Liver (tissue), 9 donors: ENCODE data around the gene KDM4D. TPM values are rescaled to one million over a fixed set of nuclear protein-coding genes. Genes with fewer than 3 reads are reported as not detected.
A peak's percentile ranks its signal among the peaks of the same experiment; 100 is the strongest.

ENCODE experiments used
- DNase-seq: peaks from one replicate; pipeline ENCODE4 v3.0.0-alpha.2; 2017; ENCODE audit warnings: low spot score
- H3K27ac ChIP-seq, 2 donors: one replicate each; pipeline ENCODE4 v1.7.0; 2013; ENCODE audit warnings: inconsistent platforms in 2 of 2, low read length in 2 of 2, control low read depth in 1 of 2, low read depth in 1 of 2, mild to moderate bottlenecking in 1 of 2
- H3K27me3 ChIP-seq, 4 donors: one replicate each; pipeline versions ENCODE4 v1.6.1 to v1.7.0; 2013; ENCODE audit warnings: low read length in 3 of 4, inconsistent platforms in 1 of 4, mild to moderate bottlenecking in 1 of 4, moderate library complexity in 1 of 4; ENCODE audit not compliant: control insufficient read depth in 4 of 4, insufficient read depth in 4 of 4
- H3K36me3 ChIP-seq, 4 donors: one replicate each; pipeline versions ENCODE4 v1.6.1 to v1.7.0; 2013; ENCODE audit warnings: low read length in 3 of 4, mild to moderate bottlenecking in 3 of 4, low read depth in 1 of 4, moderate library complexity in 1 of 4; ENCODE audit not compliant: control insufficient read depth in 4 of 4, insufficient read depth in 3 of 4
- H3K4me1 ChIP-seq, 4 donors: one replicate each; pipeline versions ENCODE4 v1.6.1 to v1.7.0; 2013; ENCODE audit warnings: low read length in 3 of 4, mild to moderate bottlenecking in 3 of 4, moderate library complexity in 1 of 4; ENCODE audit not compliant: control insufficient read depth in 4 of 4, insufficient read depth in 4 of 4
- H3K4me3 ChIP-seq, 3 donors: one replicate each; pipeline versions ENCODE4 v1.6.1 to v1.7.0; 2013; ENCODE audit warnings: low read length in 3 of 3, control low read depth in 1 of 3, low read depth in 1 of 3, mild to moderate bottlenecking in 1 of 3
- H3K9ac ChIP-seq, 2 donors: one replicate each; pipeline ENCODE4 v1.7.0; 2013; ENCODE audit warnings: low read length in 2 of 2, mild to moderate bottlenecking in 2 of 2, moderate library complexity in 2 of 2, control low read depth in 1 of 2, low read depth in 1 of 2
- H3K9me3 ChIP-seq, 4 donors: one replicate each; pipeline versions ENCODE4 v1.6.1 to v1.7.0; 2013; ENCODE audit warnings: low read length in 3 of 4; ENCODE audit not compliant: control insufficient read depth in 4 of 4
- EGR1 ChIP-seq, 2 donors: IDR thresholded peaks; 2 replicates each; pipeline ENCODE4 v1.6.1; 2016 to 2018; ENCODE audit warnings: antibody characterized with exemption in 2 of 2, low read depth in 2 of 2
- FOXA1 ChIP-seq: IDR thresholded peaks from 2 replicates; pipeline ENCODE4 v1.6.1; 2016; ENCODE audit warnings: antibody characterized with exemption
- FOXA2 ChIP-seq: IDR thresholded peaks from 2 replicates; pipeline ENCODE4 v1.6.1; 2016; ENCODE audit warnings: antibody characterized with exemption
- GABPA ChIP-seq, 2 donors: IDR thresholded peaks in 1 of 2; conservative IDR thresholded peaks in 1 of 2; 2 replicates each; pipeline ENCODE4 v1.6.1; 2016; ENCODE audit warnings: antibody characterized with exemption in 2 of 2, mild to moderate bottlenecking in 1 of 2, moderate library complexity in 1 of 2
- HNF4A ChIP-seq, 2 donors: conservative IDR thresholded peaks; 2 replicates each; pipeline ENCODE4 v1.6.1; 2016; ENCODE audit warnings: antibody characterized with exemption in 2 of 2, mild to moderate bottlenecking in 2 of 2
- HNF4G ChIP-seq: IDR thresholded peaks from 2 replicates; pipeline ENCODE4 v1.6.1; 2016; ENCODE audit warnings: antibody characterized with exemption
- JUND ChIP-seq, 2 donors: IDR thresholded peaks; 2 replicates each; pipeline ENCODE4 v1.6.1; 2016; ENCODE audit warnings: antibody characterized with exemption in 2 of 2
- NR2F2 ChIP-seq: IDR thresholded peaks from 2 replicates; pipeline ENCODE4 v1.6.1; 2016; ENCODE audit warnings: antibody characterized with exemption
- RAD21 ChIP-seq, 2 donors: IDR thresholded peaks; 2 replicates each; pipeline ENCODE4 v1.6.1; 2016; ENCODE audit warnings: antibody characterized with exemption in 2 of 2, mild to moderate bottlenecking in 2 of 2
- RXRA ChIP-seq, 2 donors: IDR thresholded peaks; 2 replicates each; pipeline ENCODE4 v1.6.1; 2017 to 2018; ENCODE audit warnings: antibody characterized with exemption in 2 of 2, mild to moderate bottlenecking in 1 of 2
- SP1 ChIP-seq: IDR thresholded peaks from 2 replicates; pipeline ENCODE4 v1.6.1; 2018; ENCODE audit warnings: antibody characterized with exemption, mild to moderate bottlenecking
- TAF1 ChIP-seq: conservative IDR thresholded peaks from 2 replicates; pipeline ENCODE4 v1.6.1; 2016; ENCODE audit warnings: antibody characterized with exemption, mild to moderate bottlenecking
- YY1 ChIP-seq: IDR thresholded peaks from 2 replicates; pipeline ENCODE4 v1.6.1; 2016; ENCODE audit warnings: antibody characterized with exemption, mild to moderate bottlenecking
- WGBS: extraction: QIAGEN DNeasy Blood & Tissue Kit; methylation state at CpG from one replicate; pipeline ENCODE4 v1.1.7; 2013; 5-methylcytosine and 5-hydroxymethylcytosine counted together
- polyA plus RNA-seq, 2 donors: library from polyadenylated mRNA; stranded (reverse) in 1 of 2; unstranded in 1 of 2; fragments of 200-250 nt in 1 of 2; fragments of >200 nt in 1 of 2; fragmentation: Nextera tagmentation in 1 of 2; extraction: Ambion mirVana in 1 of 2; gene quantifications; one replicate each; pipeline versions ENCODE4 v1.2.1 to v1.2.3, GENCODE V29; 2013 to 2015
- total RNA-seq, 2 donors: library from RNA; depleted of rRNA; stranded (reverse); fragments of >200 nt; gene quantifications; one replicate each; pipeline ENCODE4 v1.2.3, GENCODE V29; 2014
- TF ChIP-seq, protein P1 (sequence below): IDR thresholded peaks from 2 replicates; pipeline ENCODE4 v1.6.1; 2016; ENCODE audit warnings: antibody characterized with exemption
- TF ChIP-seq, protein P2 (sequence below): IDR thresholded peaks from 2 replicates; pipeline ENCODE4 v1.6.1; 2016; ENCODE audit warnings: antibody characterized with exemption
- TF ChIP-seq, protein P3 (sequence below): fragments of 150-350 bp; IDR thresholded peaks from 2 replicates; pipeline ENCODE4 v1.5.1; 2017; ENCODE audit warnings: improper control_type of control experiment, low read depth, low read length; ENCODE audit not compliant: missing input control
- TF ChIP-seq, protein P4 (sequence below): IDR thresholded peaks from 2 replicates; pipeline ENCODE4 v1.6.1; 2016; ENCODE audit warnings: antibody characterized with exemption
- TF ChIP-seq, protein P5 (sequence below): IDR thresholded peaks from 2 replicates; pipeline ENCODE4 v1.6.1; 2016; ENCODE audit warnings: antibody characterized with exemption, mild to moderate bottlenecking
- donor health status: healthy.
- donor health status: healthy.
- donor health status: healthy.
- donor health status: healthy.
- donor health status: healthy.

KDM4D gene
- total and polyA plus RNA-seq, 4 donors, result 0.11 to 0.23 (median 0.17) TPM

DNA sequence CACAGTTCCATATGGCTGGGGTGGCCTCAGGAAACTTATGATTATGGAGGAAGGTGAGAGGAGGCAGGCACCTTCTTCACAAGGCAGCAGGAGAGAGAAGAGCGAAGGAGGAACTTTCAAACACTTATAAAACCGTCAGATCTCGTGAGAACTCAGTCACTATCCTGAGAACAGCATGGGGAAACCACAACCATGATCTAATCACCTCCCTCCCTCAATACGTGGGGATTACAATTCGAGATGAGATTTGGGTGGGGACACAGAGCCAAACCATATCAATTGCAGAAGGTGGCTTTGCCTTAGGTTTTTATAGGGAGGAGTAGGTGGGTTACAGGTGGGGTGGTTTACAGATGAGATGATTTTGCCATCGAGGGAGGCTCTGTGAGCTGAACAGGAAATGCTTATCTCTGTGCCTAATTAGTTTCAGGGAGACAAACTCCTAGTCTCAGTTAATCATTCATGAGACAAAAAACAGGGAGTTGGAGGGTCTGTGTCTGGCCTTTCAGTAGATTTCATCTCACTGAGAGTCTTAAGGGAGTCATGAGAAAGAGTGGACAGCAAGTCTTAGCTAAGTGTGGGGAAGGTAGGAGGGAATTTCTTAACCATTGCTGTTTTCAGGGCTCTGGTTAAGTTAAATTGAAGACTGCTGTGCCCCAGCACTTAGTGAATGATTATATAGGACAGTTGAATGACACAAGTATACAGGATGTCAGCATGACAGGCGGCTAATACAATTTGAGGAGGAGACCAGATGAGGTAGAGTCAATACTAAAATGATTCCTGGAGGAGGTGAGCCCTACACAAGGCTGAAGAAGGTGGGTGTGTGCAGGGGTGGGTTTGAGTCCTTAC lies 47.9 kb upstream of the KDM4D start:
- Histone ChIP-seq H3K9ac (no peak overlapping the region), H3K4me1 (peaks cover 1 to 12% (median 8%) of the 10 kb centered on the region in 4 donors), H3K36me3 (no peaks in the 10 kb centered on the region), H3K9me3 (no peaks in the 10 kb centered on the region), H3K27ac (peak overlapping the region; percentile 10 to 14), H3K27me3 (no peaks in the 10 kb centered on the region), H3K4me3 (no peak overlapping the region)
- TF ChIP-seq SP1 (no peak), RXRA (IDR thresholded peaks at IDR 0.05) (no peak), FOXA1 (no peak), HNF4G (no peak), FOXA2 (no peak), EGR1 (IDR thresholded peaks at IDR 0.05; ENCODE audit: low read depth in 2 of 2) (no peak), HNF4A (conservative IDR thresholded peaks at IDR 0.05) (no peak), NR2F2 (no peak), RAD21 (IDR thresholded peaks at IDR 0.05) (no peak), JUND (IDR thresholded peaks at IDR 0.05) (no peak), YY1 (no peak)
- TF ChIP-seq, protein P1, sequence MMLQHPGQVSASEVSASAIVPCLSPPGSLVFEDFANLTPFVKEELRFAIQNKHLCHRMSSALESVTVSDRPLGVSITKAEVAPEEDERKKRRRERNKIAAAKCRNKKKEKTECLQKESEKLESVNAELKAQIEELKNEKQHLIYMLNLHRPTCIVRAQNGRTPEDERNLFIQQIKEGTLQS, result no peak
- TF ChIP-seq, protein P2, sequence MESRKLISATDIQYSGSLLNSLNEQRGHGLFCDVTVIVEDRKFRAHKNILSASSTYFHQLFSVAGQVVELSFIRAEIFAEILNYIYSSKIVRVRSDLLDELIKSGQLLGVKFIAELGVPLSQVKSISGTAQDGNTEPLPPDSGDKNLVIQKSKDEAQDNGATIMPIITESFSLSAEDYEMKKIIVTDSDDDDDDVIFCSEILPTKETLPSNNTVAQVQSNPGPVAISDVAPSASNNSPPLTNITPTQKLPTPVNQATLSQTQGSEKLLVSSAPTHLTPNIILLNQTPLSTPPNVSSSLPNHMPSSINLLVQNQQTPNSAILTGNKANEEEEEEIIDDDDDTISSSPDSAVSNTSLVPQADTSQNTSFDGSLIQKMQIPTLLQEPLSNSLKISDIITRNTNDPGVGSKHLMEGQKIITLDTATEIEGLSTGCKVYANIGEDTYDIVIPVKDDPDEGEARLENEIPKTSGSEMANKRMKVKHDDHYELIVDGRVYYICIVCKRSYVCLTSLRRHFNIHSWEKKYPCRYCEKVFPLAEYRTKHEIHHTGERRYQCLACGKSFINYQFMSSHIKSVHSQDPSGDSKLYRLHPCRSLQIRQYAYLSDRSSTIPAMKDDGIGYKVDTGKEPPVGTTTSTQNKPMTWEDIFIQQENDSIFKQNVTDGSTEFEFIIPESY, result no peak
- TF ChIP-seq, protein P3, sequence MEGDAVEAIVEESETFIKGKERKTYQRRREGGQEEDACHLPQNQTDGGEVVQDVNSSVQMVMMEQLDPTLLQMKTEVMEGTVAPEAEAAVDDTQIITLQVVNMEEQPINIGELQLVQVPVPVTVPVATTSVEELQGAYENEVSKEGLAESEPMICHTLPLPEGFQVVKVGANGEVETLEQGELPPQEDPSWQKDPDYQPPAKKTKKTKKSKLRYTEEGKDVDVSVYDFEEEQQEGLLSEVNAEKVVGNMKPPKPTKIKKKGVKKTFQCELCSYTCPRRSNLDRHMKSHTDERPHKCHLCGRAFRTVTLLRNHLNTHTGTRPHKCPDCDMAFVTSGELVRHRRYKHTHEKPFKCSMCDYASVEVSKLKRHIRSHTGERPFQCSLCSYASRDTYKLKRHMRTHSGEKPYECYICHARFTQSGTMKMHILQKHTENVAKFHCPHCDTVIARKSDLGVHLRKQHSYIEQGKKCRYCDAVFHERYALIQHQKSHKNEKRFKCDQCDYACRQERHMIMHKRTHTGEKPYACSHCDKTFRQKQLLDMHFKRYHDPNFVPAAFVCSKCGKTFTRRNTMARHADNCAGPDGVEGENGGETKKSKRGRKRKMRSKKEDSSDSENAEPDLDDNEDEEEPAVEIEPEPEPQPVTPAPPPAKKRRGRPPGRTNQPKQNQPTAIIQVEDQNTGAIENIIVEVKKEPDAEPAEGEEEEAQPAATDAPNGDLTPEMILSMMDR, result no peak
- TF ChIP-seq, protein P4, sequence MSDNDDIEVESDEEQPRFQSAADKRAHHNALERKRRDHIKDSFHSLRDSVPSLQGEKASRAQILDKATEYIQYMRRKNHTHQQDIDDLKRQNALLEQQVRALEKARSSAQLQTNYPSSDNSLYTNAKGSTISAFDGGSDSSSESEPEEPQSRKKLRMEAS, result no peak
- DNase-seq, result no peak
- WGBS, result 48% methylated on average over 7 of the region's 7 CpGs

DNA sequence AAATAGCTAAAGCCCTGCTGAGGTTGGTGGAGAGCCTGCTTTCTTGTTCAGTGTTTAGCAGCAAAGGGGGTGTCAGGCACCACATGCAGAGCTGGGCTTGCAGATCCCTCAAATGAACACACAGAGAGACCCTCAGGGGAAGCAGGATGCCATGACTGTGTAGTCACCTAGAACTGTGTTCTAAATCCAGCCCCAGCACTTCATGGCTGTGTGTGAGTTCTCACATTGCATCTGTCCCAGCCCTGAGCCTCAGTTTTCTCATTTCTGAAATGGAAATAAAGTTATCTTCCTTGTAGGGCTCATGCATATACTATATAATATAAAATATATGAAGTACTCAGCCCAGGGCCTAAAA lies 47.3 kb upstream of the KDM4D start:
- no peaks in the 10 kb centered on the region for H3K27me3 ChIP-seq
- H3K36me3 ChIP-seq, result no peaks in the 10 kb centered on the region
- no peak for DNase-seq
- H3K9ac ChIP-seq, result no peak overlapping the region
- H3K4me3 ChIP-seq, result no peak overlapping the region
- no peaks in the 10 kb centered on the region for H3K9me3 ChIP-seq
- peaks cover 1 to 12% (median 8%) of the 10 kb centered on the region in 4 donors for H3K4me1 ChIP-seq
- H3K27ac ChIP-seq, result peak overlapping the region; percentile 10 to 14
- TF ChIP-seq SP1 (no peak), HNF4G (no peak), JUND (IDR thresholded peaks at IDR 0.05) (no peak), RAD21 (IDR thresholded peaks at IDR 0.05) (no peak), YY1 (no peak), TAF1 (no peak), FOXA1 (no peak), FOXA2 (no peak), NR2F2 (no peak), GABPA (IDR thresholded peaks at IDR 0.05 in 1 of 2, conservative IDR thresholded peaks at IDR 0.05 in 1 of 2) (no peak), HNF4A (conservative IDR thresholded peaks at IDR 0.05) (no peak)
- TF ChIP-seq, protein P1, result no peak
- TF ChIP-seq, protein P2, result no peak
- TF ChIP-seq, protein P4, result no peak
- TF ChIP-seq, protein P5, sequence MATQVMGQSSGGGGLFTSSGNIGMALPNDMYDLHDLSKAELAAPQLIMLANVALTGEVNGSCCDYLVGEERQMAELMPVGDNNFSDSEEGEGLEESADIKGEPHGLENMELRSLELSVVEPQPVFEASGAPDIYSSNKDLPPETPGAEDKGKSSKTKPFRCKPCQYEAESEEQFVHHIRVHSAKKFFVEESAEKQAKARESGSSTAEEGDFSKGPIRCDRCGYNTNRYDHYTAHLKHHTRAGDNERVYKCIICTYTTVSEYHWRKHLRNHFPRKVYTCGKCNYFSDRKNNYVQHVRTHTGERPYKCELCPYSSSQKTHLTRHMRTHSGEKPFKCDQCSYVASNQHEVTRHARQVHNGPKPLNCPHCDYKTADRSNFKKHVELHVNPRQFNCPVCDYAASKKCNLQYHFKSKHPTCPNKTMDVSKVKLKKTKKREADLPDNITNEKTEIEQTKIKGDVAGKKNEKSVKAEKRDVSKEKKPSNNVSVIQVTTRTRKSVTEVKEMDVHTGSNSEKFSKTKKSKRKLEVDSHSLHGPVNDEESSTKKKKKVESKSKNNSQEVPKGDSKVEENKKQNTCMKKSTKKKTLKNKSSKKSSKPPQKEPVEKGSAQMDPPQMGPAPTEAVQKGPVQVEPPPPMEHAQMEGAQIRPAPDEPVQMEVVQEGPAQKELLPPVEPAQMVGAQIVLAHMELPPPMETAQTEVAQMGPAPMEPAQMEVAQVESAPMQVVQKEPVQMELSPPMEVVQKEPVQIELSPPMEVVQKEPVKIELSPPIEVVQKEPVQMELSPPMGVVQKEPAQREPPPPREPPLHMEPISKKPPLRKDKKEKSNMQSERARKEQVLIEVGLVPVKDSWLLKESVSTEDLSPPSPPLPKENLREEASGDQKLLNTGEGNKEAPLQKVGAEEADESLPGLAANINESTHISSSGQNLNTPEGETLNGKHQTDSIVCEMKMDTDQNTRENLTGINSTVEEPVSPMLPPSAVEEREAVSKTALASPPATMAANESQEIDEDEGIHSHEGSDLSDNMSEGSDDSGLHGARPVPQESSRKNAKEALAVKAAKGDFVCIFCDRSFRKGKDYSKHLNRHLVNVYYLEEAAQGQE, result no peak
